ENCODE measurements around the gene ASPM.
"Not testable (repeated sequence)": the region's sequence is repeated elsewhere in the genome, so short reads cannot be mapped to it uniquely, and the experiment has no call there.

ASPM gene

DNA sequence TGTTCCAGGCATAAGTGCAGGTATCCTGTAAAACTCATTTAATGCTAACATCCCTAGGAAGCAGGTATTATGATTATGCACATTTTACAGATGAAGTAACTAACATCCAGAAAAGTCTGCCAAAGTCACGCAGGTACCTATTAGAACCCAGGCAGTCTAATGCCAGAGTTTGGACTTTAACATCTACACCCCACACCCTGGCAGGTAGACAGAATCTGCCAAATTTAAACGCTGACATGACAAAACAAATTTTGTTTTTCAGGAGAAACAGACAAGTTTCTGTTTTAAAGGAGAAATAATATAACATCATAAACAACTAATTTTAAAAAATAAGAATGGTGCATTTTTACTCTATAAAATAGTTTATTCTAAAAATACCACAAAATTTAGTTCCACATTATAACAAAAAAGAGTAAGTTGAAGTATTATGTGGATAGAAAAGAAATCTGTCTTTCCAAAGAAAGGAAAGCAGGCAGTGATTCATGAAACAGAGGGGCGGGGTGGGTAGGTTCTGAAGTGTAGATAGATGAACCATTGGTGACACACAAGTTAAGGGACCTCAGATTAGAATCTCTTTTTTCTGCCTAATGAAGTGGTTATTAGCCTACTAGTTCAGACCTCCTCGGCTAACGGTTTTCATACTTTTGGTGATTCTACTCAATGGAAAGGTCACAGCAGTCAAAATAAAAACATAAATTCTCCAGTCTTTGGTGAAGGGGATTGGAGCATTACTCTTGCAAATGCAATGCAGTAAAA, 1.7 kb downstream of the ASPM start:
- DNase-seq = no peak

DNA sequence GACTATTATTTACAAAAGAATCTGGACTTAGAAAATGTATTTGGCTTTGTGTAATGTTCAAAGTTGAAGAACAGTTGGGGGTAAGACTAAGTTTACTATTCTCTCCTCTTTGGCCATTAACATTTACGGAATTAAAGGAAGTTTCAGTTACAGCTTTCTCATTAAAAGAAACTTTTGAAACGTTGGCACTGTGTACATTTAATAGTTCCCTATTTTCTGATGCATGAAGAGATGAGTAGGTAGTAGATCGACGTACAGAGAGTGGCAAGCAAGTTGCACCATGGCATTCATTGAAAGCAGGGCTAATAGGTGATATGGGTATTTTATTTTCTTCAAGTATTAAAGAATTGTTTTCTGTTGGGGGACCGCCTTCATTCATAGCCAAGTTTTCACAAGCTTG, 3.2 kb downstream of the ASPM start:
- DNase-seq = no peak

DNA sequence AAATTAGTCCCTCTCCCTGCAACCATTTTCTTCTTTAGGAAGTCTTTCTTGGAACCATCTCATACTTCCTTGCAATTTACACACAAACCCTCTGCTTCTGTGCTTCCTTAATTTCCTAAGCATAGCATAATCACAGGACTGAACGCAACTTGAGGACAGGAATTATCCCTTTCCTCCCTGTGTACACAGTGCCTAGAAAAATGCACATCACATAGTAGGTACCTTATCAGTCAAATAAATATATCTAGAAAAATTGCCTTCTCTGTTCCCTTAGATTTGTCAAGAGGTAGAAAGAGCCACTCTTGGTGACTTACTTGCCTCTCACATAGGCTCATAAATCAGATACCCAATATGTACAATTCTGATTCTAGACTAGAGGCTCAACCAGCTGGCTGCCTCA, 4.9 kb downstream of the ASPM start:
- DNase-seq = peak; percentile 18

DNA sequence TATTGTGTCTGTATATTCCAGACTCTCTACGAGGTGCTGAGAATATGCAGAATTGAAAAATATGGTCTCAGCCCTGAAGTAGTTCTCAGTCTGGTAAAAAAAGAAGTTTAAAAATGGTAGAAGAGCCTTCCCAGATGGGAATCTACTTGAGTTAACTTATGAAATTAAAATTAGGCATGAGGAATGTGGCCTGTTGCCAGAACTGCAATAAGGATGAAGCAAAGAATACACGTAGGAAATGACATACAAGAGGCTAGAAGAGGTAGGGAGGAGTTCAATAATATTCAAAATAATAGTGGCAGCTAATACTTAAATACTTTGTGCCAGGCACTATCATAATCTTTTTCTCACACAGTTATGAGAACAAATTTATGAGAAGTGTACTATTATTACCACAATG, 6.3 kb downstream of the ASPM start:
- DNase-seq = no peak

DNA sequence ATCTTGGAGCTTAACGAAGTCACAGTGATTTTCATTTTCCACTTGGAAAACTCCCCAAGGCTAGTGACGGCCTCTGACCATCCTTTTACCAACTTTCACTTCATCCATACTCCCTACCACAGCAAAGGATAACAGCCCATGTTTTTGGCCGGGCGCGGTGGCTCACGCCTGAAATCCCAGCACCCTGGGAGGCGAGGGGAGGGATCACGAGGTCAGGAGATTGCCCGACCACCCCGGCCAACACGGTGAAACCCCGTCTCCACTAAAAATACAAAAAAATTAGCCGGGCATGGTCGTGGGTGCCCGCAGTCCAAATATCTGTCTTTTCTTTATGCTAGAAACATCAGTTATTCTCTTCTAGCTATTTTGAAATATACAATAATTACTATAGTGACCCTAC, 7.3 kb downstream of the ASPM start:
- no peak for DNase-seq

DNA sequence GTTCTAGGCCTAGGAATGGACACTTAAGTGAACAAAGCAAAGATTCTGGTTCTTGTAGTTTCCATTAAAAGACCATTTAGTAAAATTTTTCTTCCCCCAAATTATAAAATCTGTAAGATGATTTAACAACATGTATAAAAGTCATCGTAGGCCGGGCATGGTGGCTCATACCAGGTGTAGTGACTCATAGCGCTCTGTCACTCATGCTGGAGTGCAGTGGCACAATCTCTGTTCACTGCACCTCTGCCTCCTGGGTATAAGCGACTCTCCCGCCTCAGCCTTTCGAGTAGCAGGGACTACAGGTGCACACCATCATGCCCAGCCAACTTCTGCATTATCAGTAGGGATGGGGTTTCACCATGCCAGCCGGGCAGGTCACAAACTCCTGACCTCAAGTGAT, 9.1 kb downstream of the ASPM start:
- no peak for DNase-seq

DNA sequence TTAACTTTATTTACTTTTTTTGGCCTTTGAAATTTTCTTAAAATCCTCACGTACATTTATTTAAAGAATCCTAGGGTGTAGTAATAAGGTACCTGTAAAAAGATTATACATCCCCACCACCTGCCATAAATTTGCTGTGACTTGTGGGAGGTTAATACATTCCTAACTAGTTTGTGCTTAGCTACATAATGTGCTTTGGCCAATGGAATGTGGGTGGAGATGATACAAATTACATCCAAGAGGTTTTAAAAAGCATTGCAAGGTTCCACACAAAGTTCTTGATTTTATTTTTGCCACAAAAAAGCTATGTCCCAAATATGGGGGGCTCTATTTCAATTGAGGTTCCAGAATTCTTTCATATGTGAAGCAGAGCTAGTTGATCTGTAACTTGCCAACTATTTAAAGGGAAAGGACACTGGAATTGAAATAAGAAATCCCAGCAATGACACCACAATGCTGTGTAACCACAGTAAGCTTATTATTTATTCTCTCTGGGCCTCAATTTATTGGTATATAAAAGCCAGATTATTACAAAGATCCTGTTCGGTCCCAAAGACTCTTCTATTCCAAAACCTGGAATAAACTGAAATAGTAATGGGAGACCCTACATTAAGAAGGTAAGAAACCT, 15.7 kb downstream of the ASPM start:
- no peak for DNase-seq

DNA sequence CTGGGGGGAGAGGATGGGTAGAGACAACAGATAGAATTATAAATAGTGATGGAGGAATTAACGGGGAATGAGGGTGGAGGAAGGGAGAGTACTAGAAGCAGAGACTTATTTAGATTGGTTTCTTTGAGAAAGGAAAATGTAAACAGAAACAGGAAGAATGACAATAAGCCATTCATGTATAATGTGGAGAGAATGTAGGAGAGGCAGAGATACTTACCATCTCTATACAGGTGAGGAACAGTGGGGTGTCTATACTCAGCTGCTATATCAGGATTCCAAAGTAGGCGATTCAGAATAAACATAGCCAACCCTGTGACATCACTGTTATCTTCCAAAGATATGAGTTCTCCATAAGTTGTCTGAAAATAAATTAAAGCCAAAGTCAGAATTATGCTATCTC, 16.8 kb downstream of the ASPM start:
- no peak for DNase-seq

DNA sequence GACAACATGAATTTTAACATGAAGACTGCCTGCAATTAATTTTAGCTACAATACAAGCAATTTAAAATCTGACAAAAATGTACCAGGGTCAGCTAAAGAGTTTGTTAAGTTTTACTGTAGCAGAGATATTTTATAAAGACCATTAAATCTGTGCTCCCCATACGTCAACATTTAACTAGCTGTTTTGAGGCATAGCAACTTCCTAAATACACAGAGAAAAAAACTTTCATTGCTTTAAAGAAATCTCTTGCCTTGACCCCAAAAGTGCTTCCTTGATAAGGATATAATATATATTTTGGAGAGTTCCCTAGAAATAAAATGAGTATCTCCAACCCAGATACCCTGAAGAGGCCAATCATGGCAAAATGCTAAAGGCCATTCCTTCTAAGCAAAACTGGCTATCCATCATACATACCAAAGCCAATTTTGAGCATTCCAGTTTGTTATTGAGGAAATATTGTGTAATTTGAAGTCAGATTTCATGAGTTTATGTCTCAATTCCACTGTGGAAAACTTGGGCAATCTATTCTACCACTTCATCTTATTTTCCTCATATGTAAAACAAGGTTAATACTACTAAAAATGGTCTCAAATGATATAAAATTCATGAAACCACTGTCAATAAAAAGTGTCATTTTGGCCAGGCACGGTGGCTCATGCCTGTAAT, 19.1 kb downstream of the ASPM start:
- no peak for DNase-seq

DNA sequence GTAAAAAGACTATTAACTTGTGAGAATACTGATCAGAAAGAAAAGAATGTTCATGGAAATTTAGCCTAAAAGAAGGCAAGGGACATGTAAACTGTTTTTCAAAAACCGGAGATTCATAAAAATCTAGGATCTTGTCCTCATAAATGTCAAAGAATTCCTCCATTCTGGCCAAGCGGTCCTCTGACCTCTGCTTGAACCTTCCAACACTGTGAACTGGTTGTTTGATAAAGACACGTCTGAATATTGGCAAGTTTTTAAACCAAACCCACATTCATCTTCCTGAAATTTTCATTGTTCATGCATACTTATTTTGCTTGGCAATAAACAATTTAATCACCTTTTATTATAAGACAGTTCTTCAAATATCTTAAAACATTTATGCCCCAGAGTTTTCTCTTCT, 19.8 kb downstream of the ASPM start:
- DNase-seq = no peak

DNA sequence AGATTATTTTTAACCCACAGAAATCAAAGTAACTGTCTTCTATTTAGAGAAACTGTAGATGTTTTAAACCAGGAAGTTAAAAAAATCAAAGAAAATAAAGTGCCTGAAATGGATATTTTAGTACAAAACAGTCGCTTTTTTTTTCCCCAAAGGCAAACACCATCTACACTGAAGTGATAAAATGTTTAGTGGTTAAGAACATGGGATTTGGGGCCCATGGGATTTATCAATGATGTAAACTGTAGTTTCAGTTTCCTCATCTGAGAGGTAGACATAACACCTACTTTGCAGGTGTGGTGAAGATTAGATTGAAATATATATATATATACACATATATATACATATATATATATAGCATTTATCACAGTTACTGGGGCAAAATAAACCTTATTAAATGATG, 22.1 kb downstream of the ASPM start:
- no peak for DNase-seq

DNA sequence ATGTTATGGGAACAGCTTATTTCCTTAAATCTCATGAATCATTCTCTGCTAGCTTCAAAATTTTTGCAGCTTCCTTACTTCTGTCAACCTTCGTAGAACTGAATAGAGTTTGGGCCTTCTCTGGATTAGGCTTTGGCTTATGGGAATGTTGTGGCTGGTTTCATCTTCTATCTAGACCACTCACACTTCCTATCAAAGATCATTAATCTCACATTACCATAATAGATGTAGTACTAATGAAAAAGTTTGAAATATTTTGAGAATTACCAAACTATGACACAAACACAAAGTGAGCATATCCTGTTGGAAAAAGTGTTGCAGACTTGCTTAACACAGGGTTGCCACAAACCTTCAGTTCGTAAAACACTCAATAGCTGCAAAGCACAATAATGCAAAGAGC, 30.3 kb downstream of the ASPM start:
- DNase-seq = no peak

DNA sequence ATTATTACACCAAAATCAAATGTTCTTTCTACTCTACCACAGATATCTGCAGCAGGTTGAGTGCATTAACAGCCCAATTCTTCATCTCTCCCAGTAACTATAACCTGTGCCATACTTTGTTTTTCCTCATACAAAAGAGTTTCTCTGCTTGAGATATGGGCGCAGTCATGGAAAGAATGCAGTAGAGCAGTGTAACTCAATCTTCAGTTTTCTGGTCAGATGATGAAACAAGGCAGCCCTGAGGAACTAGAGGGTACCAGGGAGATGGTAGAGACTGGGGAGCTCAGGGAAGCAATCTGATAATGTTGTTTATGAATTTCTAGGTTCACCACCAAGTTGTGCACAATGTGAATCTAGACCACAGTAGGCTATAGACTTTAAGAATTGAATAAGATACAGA, 39.6 kb downstream of the ASPM start:
- DNase-seq = no peak

DNA sequence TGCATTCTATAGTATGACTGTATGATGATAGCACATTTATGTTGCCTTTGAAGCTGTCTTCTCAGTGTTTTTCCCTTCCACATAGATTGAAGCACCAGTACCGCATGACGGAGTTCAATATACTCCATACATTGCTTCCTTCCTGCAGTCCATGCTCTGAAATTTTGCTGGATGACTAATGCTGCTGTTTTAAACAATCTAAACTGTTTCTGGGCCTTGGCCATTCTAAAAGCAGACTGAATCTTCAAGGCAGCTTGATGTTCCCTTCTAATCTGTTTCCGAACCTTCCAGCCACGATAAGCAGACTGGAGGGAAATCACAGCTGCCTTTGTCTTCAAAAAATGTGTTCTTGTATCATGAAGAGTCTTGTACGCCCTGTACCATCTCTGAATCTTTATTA, 43.2 kb downstream of the ASPM start:
- DNase-seq = no peak

DNA sequence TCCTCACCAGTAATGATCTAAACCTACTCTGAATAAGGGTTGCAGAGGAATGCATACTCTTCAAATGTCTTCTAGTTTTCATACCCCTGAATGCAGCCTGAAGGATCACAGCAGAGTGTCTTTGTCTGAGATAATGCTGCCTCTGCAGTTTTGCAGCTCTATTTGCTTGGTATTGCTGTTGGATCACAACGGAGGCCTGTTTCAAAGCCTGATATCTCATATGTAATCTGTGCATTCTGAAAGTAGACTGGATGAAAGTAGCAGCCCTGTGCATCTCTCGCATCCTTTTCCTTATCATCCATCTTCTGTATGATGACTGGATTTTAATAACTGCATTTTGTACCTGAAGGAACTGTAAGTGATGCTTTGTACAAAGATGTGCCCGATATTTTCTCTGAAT, 44.5 kb downstream of the ASPM start:
- DNase-seq = no peak

DNA sequence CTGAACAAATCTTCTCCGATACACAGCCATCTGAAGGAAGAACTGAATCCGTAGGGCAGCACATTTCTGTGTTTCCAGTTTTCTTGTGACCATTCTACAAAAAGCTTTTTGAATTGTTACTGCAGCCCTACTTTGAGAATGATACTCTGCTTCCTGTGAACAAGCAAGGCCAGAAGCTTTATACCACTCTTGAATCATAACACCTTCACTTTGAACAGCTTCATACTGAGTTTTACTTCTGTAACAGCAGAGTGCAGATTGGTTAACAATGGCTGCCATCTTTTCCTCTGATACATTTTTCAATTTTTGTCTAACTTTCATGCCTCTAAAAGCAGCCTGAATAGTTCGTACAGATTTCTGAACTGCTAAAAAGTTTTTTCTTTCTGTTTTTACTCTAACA, 45.8 kb downstream of the ASPM start:
- DNase-seq = no peak

DNA sequence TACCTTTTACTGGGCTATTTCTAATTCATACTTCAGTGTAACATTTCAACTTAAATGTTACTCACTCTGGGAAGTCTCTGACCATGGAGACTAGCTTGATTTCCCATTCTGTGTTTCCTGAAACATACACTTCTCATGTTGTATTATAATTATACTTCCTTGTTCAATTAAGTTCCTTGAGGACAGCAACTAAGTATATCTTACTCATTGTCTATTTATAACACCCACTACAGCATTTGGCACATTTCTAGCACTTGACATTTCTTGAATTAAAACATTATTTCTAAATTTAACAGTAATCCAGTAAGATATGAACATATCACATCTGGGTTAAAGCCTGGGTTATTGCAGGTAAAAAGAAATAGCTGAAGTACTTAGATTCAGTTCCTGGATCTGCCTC, 47.0 kb downstream of the ASPM start:
- no peak for DNase-seq

DNA sequence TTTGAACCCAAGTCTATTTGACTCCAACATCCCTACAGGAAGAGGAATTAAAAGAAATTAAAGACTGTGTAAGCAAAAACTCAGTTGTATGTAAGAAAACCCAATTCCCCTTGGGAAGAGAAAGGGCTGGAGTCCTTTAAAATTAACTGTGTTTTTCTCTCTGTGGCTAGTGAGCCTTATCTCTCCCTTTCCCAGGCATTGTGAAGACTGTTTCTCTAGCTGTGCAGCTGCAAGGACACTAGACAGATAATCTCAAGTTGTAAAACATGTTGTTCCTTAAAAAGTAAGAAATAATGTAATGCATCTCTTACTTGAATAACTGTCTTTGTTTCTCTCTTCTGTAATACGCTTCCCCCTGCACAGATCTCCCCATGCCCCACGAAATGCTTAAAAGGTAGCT, 49.5 kb downstream of the ASPM start:
- not testable (repeated sequence) for DNase-seq

DNA sequence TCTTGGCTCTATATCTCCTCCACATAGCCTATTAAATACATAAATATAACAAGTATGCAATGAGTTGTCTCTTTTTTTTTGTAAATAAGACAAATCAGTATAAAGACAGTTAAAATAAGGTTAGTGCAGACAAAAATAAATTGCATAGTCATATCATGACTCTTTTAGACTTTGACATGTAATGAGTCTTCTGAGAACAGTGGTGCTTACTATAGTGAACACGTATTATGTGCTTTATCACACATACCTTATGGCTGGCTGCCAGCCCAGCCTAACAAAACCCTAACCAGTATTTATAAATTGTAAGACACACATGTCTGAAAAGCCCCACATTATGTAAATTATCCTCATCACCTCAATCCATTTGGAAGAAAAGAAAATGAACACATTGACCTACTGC, 50.3 kb downstream of the ASPM start:
- no peak for DNase-seq

DNA sequence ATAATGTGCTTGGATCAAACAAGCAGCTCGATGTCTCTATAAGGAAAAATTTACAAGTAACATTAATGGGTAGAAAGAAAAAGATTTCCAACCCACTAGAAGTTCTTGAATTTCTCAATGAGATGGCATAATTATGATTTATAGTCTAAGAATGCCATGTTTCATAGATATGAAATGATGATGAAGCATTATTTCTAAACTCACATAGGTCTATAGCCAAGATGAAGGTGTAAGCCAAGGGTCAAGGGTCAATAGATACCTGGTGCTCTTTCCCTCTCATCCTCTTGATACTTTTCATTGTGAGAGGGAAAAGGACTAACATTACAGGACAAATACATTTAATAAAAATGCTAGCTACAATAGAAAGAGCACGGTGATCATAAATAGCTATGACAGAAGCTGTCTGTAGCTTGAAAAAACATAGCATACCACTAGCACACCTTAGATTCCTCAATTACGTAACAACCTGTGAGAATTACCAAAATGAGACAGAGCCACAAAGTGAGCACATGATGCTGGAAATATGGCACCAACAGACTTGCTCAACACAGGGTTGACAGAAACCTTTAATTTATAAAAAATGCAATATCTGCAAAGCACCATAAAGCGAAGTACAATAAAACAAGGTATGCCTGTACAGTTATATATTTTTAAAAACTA, 53.1 kb downstream of the ASPM start:
- no peak for DNase-seq

DNA sequence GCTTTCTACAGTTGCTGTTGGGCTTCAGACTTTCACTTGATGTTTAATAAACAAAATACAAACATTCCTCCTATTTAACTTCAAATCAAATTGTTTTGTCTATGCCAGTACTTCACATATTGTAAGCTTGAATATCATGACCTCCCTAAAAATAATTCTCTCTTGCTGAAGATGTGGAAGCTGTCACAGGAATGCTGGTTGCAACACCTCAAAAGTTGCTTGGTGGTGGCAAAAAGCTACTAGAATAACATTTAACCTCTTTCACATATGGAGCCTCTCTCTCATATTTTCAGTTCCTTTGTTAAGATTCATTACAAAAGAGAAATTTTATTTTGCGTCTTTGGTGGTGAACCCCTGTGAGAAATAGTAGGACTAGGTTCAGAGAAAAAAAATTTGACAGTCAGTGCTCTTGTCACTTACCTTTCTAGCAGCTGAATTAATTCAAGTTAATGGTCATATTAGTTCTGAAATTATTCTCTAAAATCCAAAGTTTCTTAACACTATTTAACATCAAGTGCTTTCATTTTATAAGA, 53.9 kb downstream of the ASPM start:
- no peak for DNase-seq

DNA sequence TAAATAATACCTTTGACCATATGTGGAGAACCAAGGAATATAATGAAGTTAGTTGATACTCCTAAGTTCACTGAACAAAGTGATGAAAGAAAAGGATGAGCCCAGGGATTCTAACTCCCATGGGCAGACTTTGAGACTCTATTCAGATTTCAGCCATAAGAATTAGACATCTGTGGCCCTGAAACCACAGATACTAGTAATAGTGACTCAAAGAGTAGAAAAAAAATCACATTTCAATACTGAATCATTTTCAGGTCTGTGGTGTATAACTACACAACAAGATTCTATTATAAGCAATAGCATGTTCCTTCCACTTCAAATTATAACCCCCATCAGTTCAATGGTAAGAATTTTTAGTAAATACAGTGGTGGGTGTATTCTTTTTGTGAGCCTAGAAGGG, 63.0 kb downstream of the ASPM start:
- DNase-seq = no peak

DNA sequence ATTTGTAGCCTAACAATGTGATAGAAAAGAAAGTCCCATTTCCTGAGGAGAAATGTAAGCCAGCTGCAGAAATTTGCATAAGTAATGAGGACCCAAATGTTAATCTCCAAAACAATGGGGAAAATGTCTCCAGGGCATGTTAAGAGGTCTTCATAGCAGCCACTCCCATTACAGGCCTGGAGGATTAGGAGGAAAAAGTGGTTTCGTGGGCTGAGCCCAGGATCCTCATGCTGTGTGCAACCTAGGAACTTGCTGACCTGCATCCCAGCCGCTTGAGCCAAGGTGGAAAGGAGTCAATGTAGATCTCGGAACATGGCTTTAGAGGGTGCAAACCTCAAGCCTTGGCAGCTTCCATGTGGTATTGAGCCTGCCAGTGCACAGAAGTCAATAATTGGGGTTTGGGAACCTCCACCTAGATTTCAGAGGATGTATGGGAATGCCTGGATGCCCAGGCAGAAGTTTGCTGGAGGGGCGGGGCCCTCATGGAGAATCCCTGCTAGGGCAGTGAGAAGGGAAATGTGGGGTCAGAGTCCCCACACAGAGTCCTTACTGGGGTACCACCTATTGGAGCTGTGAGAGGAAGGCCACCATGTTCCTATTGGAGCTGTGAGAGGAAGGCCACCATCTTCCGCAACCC, 65.2 kb downstream of the ASPM start:
- DNase-seq = no peak

All from NCI-H510A treated with DMSO at 0.1 percent for 48 hours (cell line).